Left hindlimb (tissue), 1 donor: ENCODE measurements around the gene HNRNPK.

ENCODE experiments used
- DNase-seq: peaks from one replicate; pipeline ENCODE4 v3.0.0-alpha.2; 2018

Gene HNRNPK

GRCh38 chr9:83979812-83980394, at the start of gene HNRNPK:
TSS of gene HNRNPK (minus strand) at chr9:83980215. CDS start at chr9:83978252, 1,963 bp downstream.
- peak; percentile 99 for DNase-seq

GRCh38 chr9:84027201-84027600, 47.2 kb upstream of the HNRNPK start:
- no peak for DNase-seq

GRCh38 chr9:84024041-84024575, 44.1 kb upstream of the HNRNPK start:
- DNase-seq = no peak

GRCh38 chr9:84007662-84008061, 27.6 kb upstream of the HNRNPK start:
- no peak for DNase-seq

GRCh38 chr9:84003246-84003645, 23.2 kb upstream of the HNRNPK start:
- no peak for DNase-seq

GRCh38 chr9:84002344-84002743, 22.3 kb upstream of the HNRNPK start:
- DNase-seq = no peak

- no peak for DNase-seq
Measured at GRCh38 chr9:84001621-84002020, 21.6 kb upstream of the HNRNPK start.

GRCh38 chr9:84000186-84000585, 20.2 kb upstream of the HNRNPK start:
- DNase-seq = no peak

- no peak for DNase-seq
Measured at GRCh38 chr9:83999141-83999918, 19.3 kb upstream of the HNRNPK start.

- no peak for DNase-seq
Measured at GRCh38 chr9:83996126-83996525, 16.1 kb upstream of the HNRNPK start.

GRCh38 chr9:83992901-83993300, 12.9 kb upstream of the HNRNPK start:
- no peak for DNase-seq

- DNase-seq = no peak
Measured at GRCh38 chr9:83992407-83992806, 12.4 kb upstream of the HNRNPK start.

- no peak for DNase-seq
Measured at GRCh38 chr9:83991355-83991754, 11.3 kb upstream of the HNRNPK start.

- no peak for DNase-seq
Measured at GRCh38 chr9:83988411-83988810, 8.4 kb upstream of the HNRNPK start.

- DNase-seq = no peak
Measured at GRCh38 chr9:83987402-83987791, 7.4 kb upstream of the HNRNPK start.

GRCh38 chr9:83986765-83987401, 6.9 kb upstream of the HNRNPK start:
- no peak for DNase-seq

- DNase-seq = no peak
Measured at GRCh38 chr9:83986195-83986594, 6.2 kb upstream of the HNRNPK start.

- DNase-seq = no peak
Measured at GRCh38 chr9:83981126-83981871, 1.3 kb upstream of the HNRNPK start.

- DNase-seq = peak; percentile 99
Measured at GRCh38 chr9:83980395-83981125, 545 bp upstream of the HNRNPK start, which contains the start of gene RMI1. TSS of gene RMI1 (plus strand) at chr9:83980805. CDS start at chr9:84000987, 20,182 bp downstream.

GRCh38 chr9:83978992-83979811, 813 bp downstream of the HNRNPK start:
- DNase-seq = peak; percentile 88

GRCh38 chr9:83977196-83977595, 2.8 kb downstream of the HNRNPK start:
- no peak for DNase-seq
